HG03066 (cell line): ENCODE measurements around the gene CCDC121.
A peak's percentile ranks its signal among the peaks of the same experiment; 100 is the strongest.

Experiments
- ATAC-seq: cut with Tn5 transposase; IDR thresholded peaks from one replicate; pipeline ENCODE4 v1.9.1; 2021; ENCODE audit warnings: low read depth; ENCODE audit not compliant: unreplicated experiment

The CCDC121 gene, protein sequence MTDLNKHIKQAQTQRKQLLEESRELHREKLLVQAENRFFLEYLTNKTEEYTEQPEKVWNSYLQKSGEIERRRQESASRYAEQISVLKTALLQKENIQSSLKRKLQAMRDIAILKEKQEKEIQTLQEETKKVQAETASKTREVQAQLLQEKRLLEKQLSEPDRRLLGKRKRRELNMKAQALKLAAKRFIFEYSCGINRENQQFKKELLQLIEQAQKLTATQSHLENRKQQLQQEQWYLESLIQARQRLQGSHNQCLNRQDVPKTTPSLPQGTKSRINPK

DNA sequence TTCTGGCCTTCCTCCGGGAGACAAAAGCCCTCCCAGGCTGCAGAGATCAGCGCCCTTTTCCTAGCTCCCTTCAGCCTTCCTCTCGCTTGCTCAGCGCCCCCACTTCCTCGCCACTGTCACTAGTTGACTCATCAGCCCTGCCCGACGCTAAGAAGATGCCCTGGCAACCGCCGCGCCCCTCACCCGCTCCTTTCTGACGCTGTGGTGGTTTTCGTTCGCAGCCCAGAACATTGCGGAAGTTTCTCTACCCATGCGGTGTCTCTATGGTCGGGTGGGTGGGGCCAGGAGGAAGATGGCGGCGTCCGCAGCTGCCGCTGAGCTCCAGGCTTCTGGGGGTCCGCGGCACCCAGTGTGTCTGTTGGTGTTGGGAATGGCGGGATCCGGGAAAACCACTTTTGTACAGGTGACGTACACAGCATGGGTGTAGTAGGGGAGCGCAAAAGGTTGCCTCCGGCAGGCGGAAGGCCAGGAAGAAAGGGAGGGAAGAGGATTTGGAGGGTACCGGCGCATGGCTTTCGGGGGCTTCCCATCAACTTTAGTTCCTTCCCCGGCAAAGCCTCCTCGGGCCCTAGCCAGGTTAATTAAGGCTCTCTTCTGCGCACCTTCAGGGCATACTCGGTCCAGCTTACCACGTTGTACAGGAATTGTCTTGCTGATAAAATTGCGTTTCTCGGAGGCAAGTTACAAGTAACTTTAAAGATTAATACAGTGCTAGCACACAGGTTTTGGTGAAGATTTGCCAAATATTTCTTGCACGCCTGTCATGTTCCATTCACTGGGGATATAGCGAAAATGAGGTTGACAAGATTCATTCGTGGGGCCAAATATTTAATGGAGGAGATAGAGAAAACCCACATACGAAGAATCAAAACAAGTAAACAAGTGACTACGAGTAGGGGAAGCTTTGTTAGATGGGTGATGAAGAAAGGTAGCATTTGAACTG, at the start of gene CCDC121, which contains the start of gene GPN1:
Gene CCDC121, minus strand, starts transcription at position 246 of the 943 bp plus-strand sequence. CDS start 1,213 bp downstream, outside the sequence.
Gene GPN1, plus strand, starts transcription at position 284 of the 943 bp plus-strand sequence. Its CDS starts 9 bp downstream, at position 293.
- peak; percentile 99 for ATAC-seq

DNA sequence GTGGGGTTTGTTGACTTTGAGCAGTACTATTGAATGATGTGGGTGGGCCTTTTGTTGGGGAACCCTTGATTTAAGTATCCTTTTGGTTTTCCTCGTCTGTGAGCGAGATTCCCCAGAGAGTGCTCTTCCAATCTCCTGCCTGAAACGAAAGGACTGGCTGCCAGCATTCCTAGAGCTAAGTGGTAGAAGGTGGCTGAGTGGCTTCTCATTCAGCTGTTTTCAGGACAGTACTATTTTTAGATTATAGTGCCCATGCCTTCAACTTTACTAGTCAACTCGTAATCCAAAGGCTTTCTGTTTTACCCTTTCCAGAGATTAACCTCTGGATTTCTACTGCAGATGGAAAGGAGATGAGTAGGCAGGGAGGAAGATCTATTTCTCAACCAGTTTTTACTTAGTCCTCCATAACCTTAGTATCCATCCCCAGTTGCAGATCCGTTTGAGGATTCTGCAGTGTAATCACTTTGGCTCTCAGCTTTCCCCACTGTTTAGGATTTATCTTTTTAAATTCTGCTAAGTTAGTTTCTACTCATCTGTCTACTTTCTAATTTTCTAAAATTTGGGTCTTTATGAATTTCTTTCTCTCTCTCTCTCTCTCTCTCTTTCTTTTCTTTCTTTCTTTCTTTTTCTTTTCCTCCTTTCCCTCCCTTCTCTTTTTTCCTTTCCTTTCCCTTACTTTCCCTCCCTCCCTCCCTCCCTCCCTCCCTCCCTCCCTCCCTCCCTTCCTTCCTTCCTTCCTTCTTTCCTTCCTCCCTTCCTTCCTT, 44.1 kb upstream of the CCDC121 start:
- no peak for ATAC-seq

DNA sequence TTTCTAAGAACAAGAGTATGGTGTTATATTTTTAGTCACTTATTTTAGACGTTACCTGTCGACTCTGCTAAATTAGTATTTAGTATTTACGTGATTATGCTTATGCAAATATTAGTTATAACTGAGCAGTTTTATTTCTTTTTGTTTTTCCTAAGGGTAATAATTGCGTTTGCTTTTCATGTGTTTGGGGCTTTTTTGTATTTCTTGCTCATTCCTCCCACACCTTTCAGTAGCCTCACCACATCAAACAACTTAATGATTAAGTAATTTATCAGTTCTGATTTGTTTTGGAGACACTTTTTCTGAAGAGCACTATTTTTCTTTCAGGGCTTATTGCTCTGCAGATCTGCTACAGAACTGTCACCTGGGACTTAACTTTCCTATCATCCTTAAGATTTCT, 42.4 kb upstream of the CCDC121 start:
- ATAC-seq = no peak

DNA sequence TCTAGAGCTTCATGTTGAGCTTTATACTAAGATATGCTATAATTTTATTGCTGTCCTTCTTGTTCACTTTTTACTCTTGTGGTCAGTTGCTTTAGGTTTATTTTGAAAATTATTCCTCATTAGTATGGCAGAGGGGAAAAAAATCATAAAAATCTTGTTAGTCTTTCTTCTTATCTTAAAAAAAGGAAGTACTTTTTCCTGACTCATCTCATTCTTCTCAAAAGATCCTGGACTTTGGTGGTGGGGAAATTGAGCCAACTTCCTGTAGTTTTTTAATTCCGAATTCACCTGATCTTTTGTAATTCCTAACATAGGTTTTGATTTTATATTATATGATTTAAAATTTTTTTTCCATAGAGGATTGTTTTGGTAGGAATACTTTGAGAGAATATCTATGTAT, 38.6 kb upstream of the CCDC121 start:
- ATAC-seq = no peak

DNA sequence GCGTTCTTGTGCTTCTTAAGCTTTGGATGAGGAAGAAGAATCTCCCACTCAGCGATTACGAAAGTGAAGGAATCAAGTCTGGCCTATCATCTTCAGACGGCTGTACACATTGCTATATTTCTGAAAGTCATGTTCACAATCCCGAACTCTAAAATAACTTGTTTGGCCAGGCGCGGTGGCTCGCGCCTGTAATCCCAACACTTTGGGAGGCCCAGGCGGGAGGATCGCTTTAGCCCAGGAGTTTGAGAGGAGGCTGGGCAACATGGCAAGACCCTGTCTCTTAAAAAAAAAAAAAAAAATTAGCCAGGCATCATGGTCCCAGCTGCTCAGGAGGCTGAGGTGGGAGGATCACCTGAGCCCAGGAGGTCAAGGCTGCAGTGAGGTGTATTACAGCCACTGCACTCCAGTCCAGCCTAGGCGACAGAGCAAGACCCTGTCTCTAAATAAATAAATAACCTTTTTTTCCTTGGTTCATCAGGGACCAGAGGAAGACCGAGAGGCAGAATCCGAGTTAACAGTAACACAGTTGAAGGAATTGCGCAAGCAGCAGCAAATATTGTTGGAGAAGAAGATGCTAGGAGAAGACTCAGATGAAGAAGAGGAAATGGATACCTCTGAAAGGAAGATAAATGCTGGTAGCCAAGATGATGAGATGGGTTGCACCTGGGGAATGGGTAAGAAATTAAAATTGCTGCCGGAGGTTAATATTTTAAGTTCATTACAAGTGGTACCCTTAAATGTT, 36.0 kb upstream of the CCDC121 start:
- no peak for ATAC-seq

DNA sequence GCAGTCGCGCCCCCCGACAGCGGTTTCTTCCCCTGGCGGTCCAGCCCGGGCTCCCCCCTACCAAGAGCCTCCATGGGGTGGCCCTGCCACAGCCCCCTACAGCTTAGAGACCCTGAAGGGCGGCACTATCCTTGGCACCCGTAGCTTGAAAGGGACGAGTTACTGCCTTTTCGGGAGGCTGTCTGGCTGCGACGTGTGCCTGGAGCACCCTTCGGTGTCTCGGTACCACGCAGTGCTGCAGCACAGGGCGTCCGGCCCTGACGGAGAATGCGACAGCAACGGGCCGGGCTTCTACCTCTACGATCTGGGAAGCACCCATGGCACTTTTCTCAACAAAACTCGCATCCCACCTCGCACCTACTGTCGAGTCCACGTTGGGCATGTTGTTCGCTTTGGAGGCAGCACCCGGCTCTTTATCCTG, 35.4 kb upstream of the CCDC121 start:
- no peak for ATAC-seq

DNA sequence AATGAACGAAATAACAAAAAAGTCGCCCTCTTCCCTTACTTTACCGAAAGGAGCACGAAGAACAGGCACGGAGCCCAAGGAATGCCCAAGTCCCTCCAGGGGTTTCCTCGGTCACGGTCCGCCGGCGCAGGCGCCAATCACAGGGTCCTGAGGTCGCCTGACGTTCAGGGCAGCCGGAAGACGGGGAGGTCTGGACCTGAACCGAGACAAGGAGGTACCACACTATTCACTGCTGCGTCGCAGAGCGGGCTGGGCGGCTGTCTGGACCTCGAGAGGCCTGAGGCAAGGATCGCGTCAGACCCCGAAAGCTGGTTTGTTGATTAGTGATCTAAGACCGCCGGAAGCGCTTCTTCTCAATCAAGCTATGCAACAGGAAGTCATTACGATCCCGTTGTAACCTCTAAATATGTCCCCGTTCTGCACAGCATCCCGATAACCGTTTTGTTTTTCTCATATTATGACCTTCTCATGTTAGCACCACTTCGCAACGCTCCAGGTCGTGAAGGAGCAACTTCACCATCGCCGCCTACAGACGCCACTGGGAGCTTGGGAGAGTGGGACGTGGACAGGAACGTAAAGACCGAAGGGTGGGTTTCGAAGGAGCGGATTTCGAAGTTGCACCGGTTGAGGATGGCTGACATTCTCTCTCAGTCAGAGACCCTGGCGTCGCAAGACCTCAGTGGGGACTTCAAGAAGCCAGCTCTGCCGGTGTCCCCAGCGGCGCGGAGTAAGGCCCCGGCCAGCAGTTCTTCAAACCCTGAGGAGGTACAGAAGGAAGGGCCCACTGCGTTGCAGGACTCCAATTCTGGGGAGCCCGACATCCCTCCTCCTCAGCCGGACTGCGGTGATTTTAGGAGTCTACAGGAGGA, 34.7 kb upstream of the CCDC121 start, which contains the start of the genes SLC4A1AP and SUPT7L:
Gene SLC4A1AP, plus strand, starts transcription at position 605 of the 869 bp plus-strand sequence. Its CDS starts 26 bp downstream, at position 631.
Gene SUPT7L, minus strand, starts transcription at position 330 of the 869 bp plus-strand sequence. CDS start 1,422 bp downstream, outside the sequence.
- no peak for ATAC-seq

DNA sequence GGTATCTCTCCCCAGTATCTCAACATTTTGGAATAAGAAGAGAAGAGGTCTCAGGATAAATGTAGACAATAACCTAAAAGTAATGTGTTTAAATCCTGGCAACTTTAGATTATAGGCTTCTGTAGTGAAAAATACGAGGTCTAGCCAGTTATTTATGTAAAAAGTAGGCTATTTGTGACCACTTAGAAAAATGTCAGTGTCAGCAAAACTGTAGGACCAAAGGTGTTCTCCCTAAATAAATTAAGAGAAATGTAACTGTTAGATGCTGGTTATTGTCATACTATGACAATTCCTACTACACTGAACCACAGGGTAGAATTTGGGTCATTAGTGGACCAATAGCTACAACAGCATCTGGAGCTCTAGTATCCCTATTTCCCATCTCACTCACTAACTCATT, 32.6 kb upstream of the CCDC121 start:
- no peak for ATAC-seq

DNA sequence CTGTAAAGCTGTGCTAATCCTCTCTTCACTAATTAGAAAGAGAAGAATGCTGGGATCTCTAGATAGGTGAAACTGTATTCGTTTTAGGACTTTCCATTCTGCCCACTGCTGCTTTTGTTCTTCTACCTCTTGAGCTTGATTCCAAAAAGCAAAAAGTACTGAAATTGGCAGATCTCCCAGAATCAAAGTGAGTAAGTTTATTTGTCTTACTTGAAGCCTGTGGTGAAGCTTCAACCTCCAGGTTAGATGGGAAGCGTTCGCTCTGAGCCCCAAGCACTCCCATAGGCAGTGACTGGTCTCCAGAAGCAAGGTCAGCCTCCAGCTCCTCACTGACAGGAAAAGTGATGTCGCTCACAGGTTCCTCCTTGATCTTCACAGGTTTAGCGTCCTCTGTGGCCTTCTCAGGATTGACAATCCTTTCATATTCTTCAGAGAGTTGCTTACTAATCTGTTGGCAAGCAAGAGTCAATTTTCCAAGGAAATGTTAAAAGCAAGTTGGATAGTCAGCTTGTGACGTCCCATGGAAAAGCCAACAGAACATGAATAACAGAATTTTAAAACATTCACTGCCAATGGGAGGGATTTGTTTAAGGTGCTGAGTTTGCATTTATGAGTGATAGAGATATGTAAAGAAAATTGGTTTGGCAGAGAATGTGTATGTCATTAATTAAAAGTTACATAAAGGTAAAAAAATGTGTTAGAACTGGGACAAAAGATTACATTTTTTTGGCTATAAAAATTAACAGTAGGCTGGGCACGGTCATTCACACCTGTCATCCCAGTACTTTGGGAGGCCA, 26.5 kb upstream of the CCDC121 start:
- ATAC-seq = no peak

DNA sequence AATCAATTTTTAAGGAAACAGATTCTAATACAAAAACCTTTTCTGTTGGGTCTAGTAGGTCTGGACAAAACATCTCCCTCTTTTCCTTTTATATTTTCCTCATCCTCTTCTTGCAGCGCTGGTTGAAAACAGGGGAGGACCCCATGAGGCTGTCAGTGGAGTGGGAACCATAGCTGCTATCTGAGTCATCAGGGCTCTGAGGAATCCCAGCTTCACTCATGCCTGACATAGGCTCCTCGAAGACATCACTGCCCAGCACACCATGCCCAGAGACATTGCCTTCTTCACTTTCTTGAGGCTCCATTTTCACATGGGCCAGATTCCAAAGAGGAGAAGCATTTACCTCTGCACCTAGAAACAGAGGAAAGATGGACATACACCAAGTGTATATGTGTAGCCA, 24.6 kb upstream of the CCDC121 start:
- ATAC-seq = no peak

DNA sequence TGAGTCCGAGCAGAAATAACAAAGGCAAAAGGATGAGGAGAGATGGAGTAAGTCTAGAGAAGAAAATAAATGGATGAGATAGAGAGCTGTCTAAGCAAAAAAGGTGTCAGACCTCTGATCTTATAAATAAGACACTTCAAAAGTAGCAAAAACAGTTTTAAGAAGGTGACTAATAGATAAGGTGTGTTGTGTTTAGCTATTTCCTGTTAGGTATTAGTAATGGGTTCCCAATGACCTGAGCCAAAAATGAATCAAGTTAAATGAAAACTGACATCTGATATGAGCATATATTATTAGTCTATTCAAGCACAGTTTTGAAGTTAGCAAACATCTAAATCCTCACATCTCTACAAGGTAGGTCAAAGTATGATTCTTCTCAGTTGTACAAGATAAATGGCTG, 24.0 kb upstream of the CCDC121 start:
- no peak for ATAC-seq

DNA sequence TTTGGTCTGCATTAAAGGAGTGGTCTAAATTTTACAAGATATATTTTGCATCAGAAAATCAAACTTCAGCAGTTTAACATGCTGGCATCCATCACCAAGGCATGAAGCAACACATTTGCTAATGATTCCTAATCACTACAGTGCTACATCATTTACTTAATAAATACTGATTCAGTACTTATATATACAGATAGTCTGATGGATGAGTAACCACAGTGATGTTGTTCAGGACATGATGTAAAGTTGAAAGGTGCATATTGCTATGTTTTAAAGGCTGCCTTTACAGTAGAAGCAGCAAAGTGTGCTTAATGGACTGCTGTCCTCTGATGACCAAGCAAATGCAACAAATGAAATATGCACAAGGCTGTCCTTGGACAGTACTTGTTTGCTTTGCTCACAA, 23.5 kb upstream of the CCDC121 start:
- ATAC-seq = no peak

DNA sequence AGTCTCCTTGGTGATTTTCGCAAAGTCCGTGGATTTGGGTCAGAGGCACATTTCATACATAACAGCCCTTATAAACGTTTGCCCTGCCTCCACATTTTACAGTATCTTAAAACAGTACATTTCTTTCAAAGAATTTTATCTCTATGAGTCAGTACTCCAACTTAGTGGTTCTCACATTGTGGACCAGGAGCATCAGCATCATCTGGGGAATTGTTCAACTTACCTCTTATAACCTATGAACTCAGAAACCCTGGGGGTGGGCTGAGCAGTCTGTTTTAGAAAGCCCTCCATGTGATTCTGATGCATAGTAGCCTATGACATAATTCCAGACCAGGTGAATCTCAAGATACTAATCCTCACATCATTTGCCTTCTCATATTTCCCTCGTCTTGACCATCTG, 22.2 kb upstream of the CCDC121 start:
- ATAC-seq = no peak

DNA sequence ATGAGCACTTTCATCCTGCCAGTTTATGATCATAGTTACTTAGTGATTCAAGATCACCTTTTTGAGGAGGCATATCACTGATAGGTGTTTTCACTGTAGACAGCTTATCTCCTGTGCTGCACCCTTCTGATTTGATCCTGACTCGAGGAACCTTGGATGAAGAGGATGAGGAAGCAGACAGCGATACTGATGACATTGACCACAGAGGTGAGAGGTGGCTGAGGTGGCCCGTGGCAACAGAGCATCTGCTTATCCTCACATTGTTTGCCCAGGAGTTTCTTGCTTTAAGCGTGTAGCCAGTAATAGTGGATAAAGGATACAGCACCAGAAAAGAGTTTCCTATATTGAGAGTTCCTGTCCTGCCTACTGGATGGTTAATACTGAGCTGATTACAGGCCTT, 18.9 kb upstream of the CCDC121 start:
- ATAC-seq = no peak

DNA sequence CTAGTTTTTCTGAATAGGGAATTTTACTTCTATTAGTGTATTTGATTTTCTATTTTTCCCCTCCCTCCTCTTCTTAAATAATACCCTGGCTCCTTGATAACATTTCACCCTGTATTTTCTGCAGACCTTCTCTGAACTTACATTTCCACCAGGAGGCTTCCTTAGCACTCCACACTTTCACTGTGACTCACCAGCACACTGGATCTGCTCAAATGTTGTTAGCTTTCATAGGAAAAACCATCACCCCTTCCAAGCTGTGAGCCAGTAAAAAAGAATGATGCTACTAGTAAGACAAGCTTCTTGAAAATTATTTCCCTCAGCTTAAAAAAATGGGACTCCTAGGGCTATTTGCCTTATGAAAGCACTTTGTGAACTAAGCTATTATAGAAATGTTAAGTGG, 18.5 kb upstream of the CCDC121 start:
- no peak for ATAC-seq

DNA sequence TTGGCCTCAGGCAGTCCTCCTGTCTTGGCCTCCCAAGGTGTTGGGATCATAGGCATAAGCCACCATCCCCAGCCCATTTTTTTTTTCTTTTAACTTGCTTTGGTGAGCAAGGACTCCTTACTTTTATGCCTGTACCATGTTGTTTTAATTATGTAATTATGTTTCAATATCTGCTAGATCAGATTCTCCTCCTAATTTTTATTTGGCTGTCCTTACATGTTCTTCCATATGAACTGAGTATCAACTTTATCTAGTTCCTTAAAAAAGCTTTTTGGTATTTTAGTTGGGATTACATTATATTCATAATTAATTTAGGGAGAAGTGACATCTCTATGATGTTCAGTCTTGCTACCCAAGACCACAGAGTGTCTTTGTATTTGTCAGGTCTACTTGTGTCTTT, 16.4 kb upstream of the CCDC121 start:
- ATAC-seq = no peak

DNA sequence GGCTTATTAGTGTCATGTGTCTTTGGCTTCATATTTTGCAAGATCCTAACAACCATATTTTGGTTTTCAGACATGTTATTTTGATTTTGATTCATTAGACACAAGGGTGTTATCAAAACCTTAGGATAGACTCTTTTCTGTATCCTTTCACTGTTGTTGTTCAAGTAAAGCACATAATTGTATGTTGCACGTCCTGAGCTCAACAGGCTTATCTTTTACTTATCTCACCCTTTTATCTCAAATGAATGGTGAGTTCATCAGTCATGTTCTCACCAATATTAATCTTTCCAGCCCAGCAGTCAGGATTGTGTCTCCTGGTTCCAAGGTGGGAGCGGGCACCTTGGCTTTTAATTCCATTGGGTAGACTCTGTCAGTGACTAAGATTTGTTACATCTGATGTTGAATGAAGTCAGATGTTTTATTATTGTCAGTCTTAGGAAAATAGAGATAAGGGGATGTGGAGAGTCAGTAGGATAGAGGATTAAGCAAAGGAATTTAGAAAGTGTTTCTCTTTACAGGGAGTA, 12.0 kb upstream of the CCDC121 start:
- ATAC-seq = no peak

DNA sequence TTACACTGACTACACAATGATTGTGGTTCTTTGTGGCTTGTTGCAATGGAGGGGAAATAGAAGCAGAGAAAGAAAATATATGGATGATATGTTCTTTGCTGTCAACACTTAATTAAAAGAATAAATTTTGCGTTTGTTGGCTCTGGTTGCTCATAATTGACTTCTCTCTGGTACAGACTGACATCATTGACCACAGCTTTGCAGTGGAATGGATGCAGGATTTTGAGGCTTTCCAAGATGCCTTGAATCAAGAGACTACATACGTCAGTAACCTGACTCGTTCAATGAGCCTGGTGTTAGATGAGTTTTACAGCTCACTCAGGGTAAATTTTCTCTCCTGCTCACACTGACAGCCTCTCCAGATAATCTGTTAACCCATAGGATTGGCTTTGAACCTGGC, 9.9 kb upstream of the CCDC121 start:
- ATAC-seq = no peak
